ENCODE data around the gene DLGAP1. TPM values are rescaled to one million over a fixed set of nuclear protein-coding genes. Genes with fewer than 3 reads are reported as not detected.

Gene DLGAP1
- total and polyA plus RNA-seq, 2 of the 8 experiments (the other 6 are each of a cell fraction or from before 2014, with no cell fraction given): 11.8 to 16.9 TPM

- CTCF ChIA-PET (ENCODE audit: partially characterized antibody): interaction anchor here (0.8 to 6.2 kb wide), 6 partner anchors 10 to 97 kb away, joined by 3 to 107 read pairs (median 6); no protein-coding TSS in a partner anchor
- Histone ChIP-seq H2BK20ac (ENCODE audit: low read length) (no peak overlapping the region), H3K4me1 (replicated peaks in 1 of 4; ENCODE audit: control insufficient read depth in 3 of 4, insufficient read depth in 4 of 4, low read length in 3 of 4) (peaks cover 0 to 2% (median 0%) of the 10 kb centered on the region in 4 experiments; a peak in 2 of 7 replicates), H3K23me2 (ENCODE audit: low read depth, low read length) (no peaks in the 10 kb centered on the region), H2BK120ac (replicated peaks; ENCODE audit: low read depth, low read length) (no peak overlapping the region), H3K36me3 (ENCODE audit: control insufficient read depth in 2 of 4, insufficient read depth in 4 of 4, low read length in 3 of 4) (no peaks in the 10 kb centered on the region), H4K5ac (ENCODE audit: insufficient read length, low read depth, low read length) (no peak overlapping the region), H3K23ac (ENCODE audit: insufficient read length) (no peak overlapping the region), H3K14ac (ENCODE audit: insufficient read length) (no peak overlapping the region), H4K91ac (replicated peaks; ENCODE audit: insufficient read length, low read length) (no peak overlapping the region), H3K4me2 (ENCODE audit: insufficient read depth in 1 of 2, low read depth in 2 of 2, low read length in 2 of 2) (no peak overlapping the region), H2AK5ac (ENCODE audit: low read depth, low read length) (no peak overlapping the region), H3K79me1 (ENCODE audit: low read depth, low read length) (no peaks in the 10 kb centered on the region), H2BK5ac (ENCODE audit: low read depth, low read length) (no peak overlapping the region), H3K18ac (ENCODE audit: extremely low read depth, low read length) (no peak overlapping the region), H3K9me3 (ENCODE audit: insufficient read depth in 2 of 2, low read depth in 1 of 2, low read length in 1 of 2) (no peaks in the 10 kb centered on the region), H3K4me3 (ENCODE audit: extremely low read depth in 1 of 4, insufficient read depth in 2 of 4, low read depth in 3 of 4, low read length in 4 of 4) (no peak overlapping the region), H2BK12ac (ENCODE audit: low read depth, low read length) (no peak overlapping the region), H3K9ac (replicated peaks in 1 of 4; ENCODE audit: extremely low read depth in 1 of 4, low read depth in 3 of 4, low read length in 3 of 4) (0 out of 7 replicates have a peak overlapping the region, but pooled peaks of 1 of the 4 experiments have one; percentile 19), H4K8ac (ENCODE audit: extremely low read depth, insufficient read depth, low read length) (no peak overlapping the region), H3K4ac (replicated peaks; ENCODE audit: insufficient read length, low read depth, low read length) (no peak overlapping the region), H4K20me1 (replicated peaks in 1 of 2; ENCODE audit: control insufficient read depth in 1 of 2, insufficient read depth in 2 of 2, low read length in 2 of 2) (no peaks in the 10 kb centered on the region), H2BK15ac (ENCODE audit: low read length) (no peak overlapping the region), H2AFZ (ENCODE audit: low read length) (no peak overlapping the region), H3K79me2 (ENCODE audit: control insufficient read depth in 1 of 2, insufficient read depth in 2 of 2, low read length in 2 of 2) (no peaks in the 10 kb centered on the region), H3K56ac (replicated peaks; ENCODE audit: insufficient read length, low read depth, low read length) (no peak overlapping the region), H3K27ac (ENCODE audit: low read depth, low read length) (no peak overlapping the region), H3K27me3 (replicated peaks in 1 of 4; ENCODE audit: control insufficient read depth in 3 of 4, extremely low read depth in 1 of 4, insufficient read depth in 3 of 4, low read length in 3 of 4) (no peaks in the 10 kb centered on the region)
- DNase-seq (ENCODE audit: low read depth in 1 of 2, low spot score in 2 of 2) (no peak), FAIRE-seq (no peak)
- POLR2A ChIA-PET (ENCODE audit: partially characterized antibody): interaction anchor here (1.2 kb wide), 1 partner anchor 9 kb away, joined by 3 read pairs; no protein-coding TSS in a partner anchor
- TF ChIP-seq MAFK (IDR thresholded peaks at IDR 0.05; ENCODE audit: low read depth, low read length): peak; percentile 34; the same call in 1 of the 2 replicates
- no peak for TF ChIP-seq FOSL1 (IDR thresholded peaks at IDR 0.05; ENCODE audit: insufficient read depth, low read depth, low read length)
- WGBS, 2 experiments (ENCODE audit: extremely low coverage in 1 of 2, insufficient coverage in 1 of 2, insufficient read length in 1 of 2, insufficient replicate concordance in 2 of 2, low coverage in 1 of 2, low lambda C conversion rate in 2 of 2, missing lambda C conversion rate in 1 of 2): 84% methylated on average over 3 of the region's 3 CpGs; no CpG with 5 or more reads in 1 of the 2 experiments
These were observed 587.9 kb downstream of the DLGAP1 start for GRCh38 chr18:3867236-3867635.
